ENCODE results near the gene TTF2.

DNA sequence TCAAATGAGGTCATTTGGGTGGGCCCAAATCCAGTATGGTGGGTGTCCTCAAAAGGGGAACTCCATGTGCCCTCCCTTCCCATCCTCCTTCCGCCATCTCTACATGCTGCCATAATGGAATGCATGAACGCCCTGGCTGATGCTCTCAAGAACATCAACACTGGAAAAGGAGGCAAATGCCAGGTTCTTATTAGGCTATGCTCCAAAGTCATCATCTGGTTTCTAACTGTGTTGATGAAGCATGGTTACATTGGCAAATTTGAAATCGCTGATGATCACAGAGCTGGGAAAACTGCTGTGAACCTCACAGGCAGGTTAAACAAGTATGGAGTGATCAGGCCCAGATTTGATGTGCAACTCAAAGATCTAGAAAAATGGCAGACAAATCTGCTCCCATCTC lies 78.0 kb downstream of the TTF2 start:
- TF ChIP-seq, protein P1, sequence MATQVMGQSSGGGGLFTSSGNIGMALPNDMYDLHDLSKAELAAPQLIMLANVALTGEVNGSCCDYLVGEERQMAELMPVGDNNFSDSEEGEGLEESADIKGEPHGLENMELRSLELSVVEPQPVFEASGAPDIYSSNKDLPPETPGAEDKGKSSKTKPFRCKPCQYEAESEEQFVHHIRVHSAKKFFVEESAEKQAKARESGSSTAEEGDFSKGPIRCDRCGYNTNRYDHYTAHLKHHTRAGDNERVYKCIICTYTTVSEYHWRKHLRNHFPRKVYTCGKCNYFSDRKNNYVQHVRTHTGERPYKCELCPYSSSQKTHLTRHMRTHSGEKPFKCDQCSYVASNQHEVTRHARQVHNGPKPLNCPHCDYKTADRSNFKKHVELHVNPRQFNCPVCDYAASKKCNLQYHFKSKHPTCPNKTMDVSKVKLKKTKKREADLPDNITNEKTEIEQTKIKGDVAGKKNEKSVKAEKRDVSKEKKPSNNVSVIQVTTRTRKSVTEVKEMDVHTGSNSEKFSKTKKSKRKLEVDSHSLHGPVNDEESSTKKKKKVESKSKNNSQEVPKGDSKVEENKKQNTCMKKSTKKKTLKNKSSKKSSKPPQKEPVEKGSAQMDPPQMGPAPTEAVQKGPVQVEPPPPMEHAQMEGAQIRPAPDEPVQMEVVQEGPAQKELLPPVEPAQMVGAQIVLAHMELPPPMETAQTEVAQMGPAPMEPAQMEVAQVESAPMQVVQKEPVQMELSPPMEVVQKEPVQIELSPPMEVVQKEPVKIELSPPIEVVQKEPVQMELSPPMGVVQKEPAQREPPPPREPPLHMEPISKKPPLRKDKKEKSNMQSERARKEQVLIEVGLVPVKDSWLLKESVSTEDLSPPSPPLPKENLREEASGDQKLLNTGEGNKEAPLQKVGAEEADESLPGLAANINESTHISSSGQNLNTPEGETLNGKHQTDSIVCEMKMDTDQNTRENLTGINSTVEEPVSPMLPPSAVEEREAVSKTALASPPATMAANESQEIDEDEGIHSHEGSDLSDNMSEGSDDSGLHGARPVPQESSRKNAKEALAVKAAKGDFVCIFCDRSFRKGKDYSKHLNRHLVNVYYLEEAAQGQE (IDR thresholded peaks at IDR 0.05; ENCODE audit: low read depth), result no peak
- TF ChIP-seq, protein P2, sequence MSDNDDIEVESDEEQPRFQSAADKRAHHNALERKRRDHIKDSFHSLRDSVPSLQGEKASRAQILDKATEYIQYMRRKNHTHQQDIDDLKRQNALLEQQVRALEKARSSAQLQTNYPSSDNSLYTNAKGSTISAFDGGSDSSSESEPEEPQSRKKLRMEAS (IDR thresholded peaks at IDR 0.05), result no peak
- TF ChIP-seq CREB1 (IDR thresholded peaks at IDR 0.05; ENCODE audit: low read depth) (no peak), RAD21 (IDR thresholded peaks at IDR 0.05; ENCODE audit: low read depth) (no peak), TCF12 (IDR thresholded peaks at IDR 0.05; ENCODE audit: low read depth) (no peak), YY1 (IDR thresholded peaks at IDR 0.05; ENCODE audit: low read depth) (no peak), TAF1 (IDR thresholded peaks at IDR 0.05; ENCODE audit: low read depth) (no peak), CEBPB (IDR thresholded peaks at IDR 0.05) (no peak), EGR1 (IDR thresholded peaks at IDR 0.05) (no peak), EP300 (IDR thresholded peaks at IDR 0.05; ENCODE audit: borderline replicate concordance) (no peak), NFIC (IDR thresholded peaks at IDR 0.05) (no peak)
- TF ChIP-seq, protein P3, sequence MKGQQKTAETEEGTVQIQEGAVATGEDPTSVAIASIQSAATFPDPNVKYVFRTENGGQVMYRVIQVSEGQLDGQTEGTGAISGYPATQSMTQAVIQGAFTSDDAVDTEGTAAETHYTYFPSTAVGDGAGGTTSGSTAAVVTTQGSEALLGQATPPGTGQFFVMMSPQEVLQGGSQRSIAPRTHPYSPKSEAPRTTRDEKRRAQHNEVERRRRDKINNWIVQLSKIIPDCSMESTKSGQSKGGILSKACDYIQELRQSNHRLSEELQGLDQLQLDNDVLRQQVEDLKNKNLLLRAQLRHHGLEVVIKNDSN (IDR thresholded peaks at IDR 0.05), result no peak
